ENCODE results near the gene MAG. TPM values are rescaled to one million over a fixed set of nuclear protein-coding genes. Genes with fewer than 3 reads are reported as not detected.

The MAG gene
- total and polyA plus RNA-seq, 2 of the 13 experiments (the other 11 are each of a cell fraction or from before 2014, with no cell fraction given): 0.20 to 1.3 TPM

- Histone ChIP-seq H3K36me3 (replicated peaks in 1 of 2; ENCODE audit: control insufficient read depth in 1 of 2, insufficient read depth in 2 of 2, low read length in 2 of 2) (peaks cover 20 to 48% of the 10 kb centered on the region in 2 experiments), H3K4me2 (ENCODE audit: low read depth, low read length) (peak overlapping the region; percentile 68), H3K79me2 (ENCODE audit: insufficient read depth, low read length) (peaks cover 18% of the 10 kb centered on the region), H2AFZ (ENCODE audit: low read length) (no peak overlapping the region), H4K20me1 (ENCODE audit: insufficient read depth, low read length) (no peaks in the 10 kb centered on the region), H3K27ac (ENCODE audit: extremely low read length, insufficient read depth, low read length) (peak overlapping the region; percentile 69), H3K4me3 (replicated peaks in 1 of 3; ENCODE audit: insufficient read depth in 1 of 3, low read depth in 2 of 3, low read length in 3 of 3) (peak overlapping the region; percentile 76 to 97 (median 79)), H3K27me3 (ENCODE audit: control insufficient read depth in 1 of 2, insufficient read depth in 2 of 2, low read length in 2 of 2) (no peaks in the 10 kb centered on the region), H3K4me1 (ENCODE audit: insufficient read depth, low read length) (peaks cover 20% of the 10 kb centered on the region), H3K9ac (ENCODE audit: insufficient read depth, low read depth, low read length) (peak overlapping the region; percentile 79), H3K9me3 (ENCODE audit: low read length) (no peaks in the 10 kb centered on the region)
- ATAC-seq (peak; percentile 18; the same call in 2 of the 3 replicates), FAIRE-seq (no peak), DNase-seq (ENCODE audit: low spot score) (no peak)
- ChIA-PET CTCF (ENCODE audit: low intra/inter-chr PET ratio, low total read pairs) (no interaction called here), POLR2A (interaction anchor here (1.2 kb wide), 1 partner anchor 42 kb away, joined by 3 read pairs; no protein-coding TSS in a partner anchor)
- 4% methylated on average over 18 of the region's 40 CpGs for WGBS (ENCODE audit: low lambda C conversion rate)
- TSS peak; percentile 67 for BruUV-seq (replicated peaks)
- in situ Hi-C loops (cut with HindIII; ENCODE audit: extremely low pct_ligation_motif_present, low pct_unique_long_range_greater_than_20kb): no loop called here
- intact Hi-C loops (cut with micrococcal nuclease; ENCODE audit: unreplicated experiment): loop anchor here (5.0 kb wide), 1 partner anchor 190 kb away; no protein-coding TSS in a partner anchor
- TF ChIP-seq TEAD3 (CRISPR knock-in tag; optimal IDR thresholded peaks at IDR 0.05; ENCODE audit: borderline replicate concordance) (no peak), SMARCC2 (IDR thresholded peaks at IDR 0.05) (no peak), CREB1 (IDR thresholded peaks at IDR 0.05) (no peak), CREB1 (CRISPR knock-in tag; IDR thresholded peaks at IDR 0.05) (no peak), ZFP36L2 (CRISPR knock-in tag; IDR thresholded peaks at IDR 0.05) (no peak), FOXC1 (CRISPR knock-in tag; IDR thresholded peaks at IDR 0.05; ENCODE audit: borderline replicate concordance) (0 out of 2 replicates have a peak, but pooled peaks have one; percentile 20), HOMEZ (CRISPR knock-in tag; IDR thresholded peaks at IDR 0.05; ENCODE audit: low read depth) (no peak), PAWR (CRISPR knock-in tag; IDR thresholded peaks at IDR 0.05; ENCODE audit: borderline replicate concordance) (no peak), ZBTB4 (CRISPR knock-in tag; IDR thresholded peaks at IDR 0.05; ENCODE audit: borderline replicate concordance) (no peak), HDAC2 (CRISPR knock-in tag; IDR thresholded peaks at IDR 0.05) (no peak), KAT7 (CRISPR knock-in tag; IDR thresholded peaks at IDR 0.05; ENCODE audit: borderline replicate concordance) (peak; percentile 64; the same call in 1 of the 2 replicates), KLF6 (CRISPR knock-in tag; IDR thresholded peaks at IDR 0.05) (0 out of 2 replicates have a peak, but pooled peaks have one; percentile 15), ZFP82 (CRISPR knock-in tag; IDR thresholded peaks at IDR 0.05; ENCODE audit: borderline replicate concordance) (no peak), ZC3H13 (CRISPR knock-in tag; IDR thresholded peaks at IDR 0.05) (0 out of 2 replicates have a peak, but pooled peaks have one; percentile 7), ZBTB7B (CRISPR knock-in tag; IDR thresholded peaks at IDR 0.05) (peak; percentile 33; the same call in 1 of the 2 replicates), ZMAT3 (CRISPR knock-in tag; conservative IDR thresholded peaks at IDR 0.05) (no peak), ZNF143 (CRISPR knock-in tag; IDR thresholded peaks at IDR 0.05) (no peak), ZNF280D (CRISPR knock-in tag; IDR thresholded peaks at IDR 0.05) (no peak)
Measured at GRCh38 chr19:35267353-35267817, 24.6 kb upstream of the MAG start.
